HepG2 (cell line): ENCODE measurements around the gene LINC00632. TPM values are rescaled to one million over a fixed set of nuclear protein-coding genes. Genes with fewer than 3 reads are reported as not detected.

ENCODE experiments used
- ATAC-seq: fragments of 200-7000 bp; cut with Tn5 transposase; 3 replicates; pipeline ENCODE4 v1.9.1; 2020; ENCODE audit warnings: mild to moderate bottlenecking, moderate library complexity
- BruUV-seq: library from RNA; stranded (reverse); fragments of 400-500 nt; replicated peaks from 2 replicates; lab custom pipeline; 2021; lab: Mats Ljungman, UMichigan
- CTCF ChIA-PET: fragments of 300-600 bp; formaldehyde crosslinking; extraction: SDS; loops from one replicate; lab custom pipeline; 2021; ENCODE audit warnings: low total read pairs, inconsistent platforms, low intra/inter-chr PET ratio; lab: Yijun Ruan, JAX
- POLR2A ChIA-PET: fragments of 350-600 bp; sonication (Branson Sonifier 250); formaldehyde crosslinking; loops from one replicate; lab custom pipeline; 2020; ENCODE audit warnings: antibody characterized with exemption, inconsistent platforms; lab: Yijun Ruan, JAX
- DNase-seq: peaks from one replicate; pipeline ENCODE4 v3.0.0-alpha.2; 2015; ENCODE audit warnings: low spot score
- FAIRE-seq: peaks from 3 replicates; lab custom pipeline; 2011; peaks lifted over from hg19 to GRCh38; lab: Jason Lieb, UNC
- H2AFZ ChIP-seq: one replicate; pipeline ENCODE4 v1.6.1; 2011; ENCODE audit warnings: low read length, inconsistent platforms
- H3K27ac ChIP-seq: fragments of 300-600 bp; 3 replicates; pipeline ENCODE4 v1.8.0; 2011; ENCODE audit warnings: mixed run types, mild to moderate bottlenecking, mixed read lengths, low read length, inconsistent platforms; ENCODE audit not compliant: insufficient read depth; ENCODE audit errors: extremely low read length
- H3K27me3 ChIP-seq, 2 experiments: fragments of 200-600 bp in 1 of 2; 2 replicates in 1 of 2; 3 replicates in 1 of 2; pipeline versions ENCODE4 v1.6.0 to v1.8.0; 2011; ENCODE audit warnings: low read length in 2 of 2, mild to moderate bottlenecking in 2 of 2, moderate library complexity in 2 of 2, inconsistent platforms in 1 of 2; ENCODE audit not compliant: insufficient read depth in 2 of 2, control insufficient read depth in 1 of 2
- H3K36me3 ChIP-seq, 2 experiments: fragments of 200-600 bp in 1 of 2; replicated peaks in 1 of 2; 2 replicates in 1 of 2; 3 replicates in 1 of 2; pipeline versions ENCODE4 v1.5.1 to v1.8.0; 2011; ENCODE audit warnings: low read length in 2 of 2, inconsistent platforms in 1 of 2; ENCODE audit not compliant: insufficient read depth in 2 of 2, control insufficient read depth in 1 of 2
- H3K4me1 ChIP-seq: 2 replicates; pipeline ENCODE4 v1.5.1; 2012; ENCODE audit warnings: low read length, inconsistent platforms; ENCODE audit not compliant: insufficient read depth
- H3K4me2 ChIP-seq: 2 replicates; pipeline ENCODE4 v1.6.0; 2011; ENCODE audit warnings: low read depth, low read length, inconsistent platforms
- H3K4me3 ChIP-seq, 3 experiments: fragments of 200-600 bp in 1 of 3; sonication (generic), shearing (Covaris generic) in 1 of 3; replicated peaks in 1 of 3; 2 replicates each; pipeline ENCODE4 v1.5.1; 2011 to 2016; ENCODE audit warnings: low read length in 3 of 3, inconsistent platforms in 2 of 3, low read depth in 2 of 3, mild to moderate bottlenecking in 2 of 3, control low read depth in 1 of 3, mixed read lengths in 1 of 3; ENCODE audit not compliant: insufficient read depth in 1 of 3
- H3K79me2 ChIP-seq: one replicate; pipeline ENCODE4 v1.6.1; 2011; ENCODE audit warnings: low read length, inconsistent platforms; ENCODE audit not compliant: insufficient read depth
- H3K9ac ChIP-seq: 2 replicates; pipeline ENCODE4 v1.6.0; 2011; ENCODE audit warnings: mild to moderate bottlenecking, low read depth, low read length, inconsistent platforms; ENCODE audit not compliant: insufficient read depth
- H3K9me3 ChIP-seq: 2 replicates; pipeline ENCODE4 v1.5.1; 2012; ENCODE audit warnings: mild to moderate bottlenecking, low read length
- H4K20me1 ChIP-seq: 2 replicates; pipeline ENCODE4 v1.6.0; 2011; ENCODE audit warnings: inconsistent platforms, mild to moderate bottlenecking, low read length, moderate library complexity; ENCODE audit not compliant: insufficient read depth
- EEA1 ChIP-seq: sonication (generic); formaldehyde crosslinking; IDR thresholded peaks from 2 replicates; pipeline ENCODE4 v1.5.1; 2020; ENCODE audit warnings: mild to moderate bottlenecking, missing genetic modification reagents, borderline replicate concordance
- ETS1 ChIP-seq: sonication (generic); formaldehyde crosslinking; IDR thresholded peaks from 2 replicates; pipeline ENCODE4 v1.4.0; 2020; ENCODE audit warnings: missing genetic modification reagents
- ETV6 ChIP-seq: sonication (generic); formaldehyde crosslinking; conservative IDR thresholded peaks from 2 replicates; pipeline ENCODE4 v1.4.0; 2020; ENCODE audit warnings: missing genetic modification reagents
- FOXK1 ChIP-seq: sonication (generic); formaldehyde crosslinking; IDR thresholded peaks from 2 replicates; pipeline ENCODE4 v1.4.0; 2020; ENCODE audit warnings: low read depth, missing genetic modification reagents, borderline replicate concordance
- GTF3A ChIP-seq: sonication (generic); formaldehyde crosslinking; conservative IDR thresholded peaks from 2 replicates; pipeline ENCODE4 v1.4.0; 2020; ENCODE audit warnings: mild to moderate bottlenecking, missing genetic modification reagents
- KLF15 ChIP-seq: sonication (generic); formaldehyde crosslinking; IDR thresholded peaks from 2 replicates; pipeline ENCODE4 v1.8.1; 2023; ENCODE audit warnings: borderline replicate concordance, mild to moderate bottlenecking, inconsistent platforms, missing genetic modification reagents, mixed read lengths
- LCORL ChIP-seq, 2 experiments: fragments of 450-650 bp in 1 of 2; sonication (generic) in 1 of 2; formaldehyde crosslinking in 1 of 2; IDR thresholded peaks; 2 replicates each; pipeline versions ENCODE4 v1.5.0 to v1.6.1; 2017 to 2020; ENCODE audit warnings: antibody characterized with exemption in 1 of 2, missing genetic modification reagents in 1 of 2
- MYC ChIP-seq: sonication (generic); formaldehyde crosslinking; IDR thresholded peaks from 2 replicates; pipeline ENCODE4 v1.9.0; 2021; ENCODE audit warnings: missing genetic modification reagents, borderline replicate concordance
- PATZ1 ChIP-seq: sonication (generic); formaldehyde crosslinking; IDR thresholded peaks from 2 replicates; pipeline ENCODE4 v1.4.0; 2020; ENCODE audit warnings: missing genetic modification reagents
- PRMT3 ChIP-seq: sonication (generic); formaldehyde crosslinking; IDR thresholded peaks from 2 replicates; pipeline ENCODE4 v1.8.1; 2022; ENCODE audit warnings: low read depth, mild to moderate bottlenecking, moderate library complexity, missing genetic modification reagents, borderline replicate concordance
- SALL2 ChIP-seq: sonication (generic); formaldehyde crosslinking; IDR thresholded peaks from 2 replicates; pipeline ENCODE4 v1.8.1; 2023; ENCODE audit warnings: mild to moderate bottlenecking, missing genetic modification reagents, inconsistent platforms
- SETDB1 ChIP-seq: sonication (generic); formaldehyde crosslinking; IDR thresholded peaks from 2 replicates; pipeline ENCODE4 v1.5.1; 2020; ENCODE audit warnings: missing genetic modification reagents, mild to moderate bottlenecking, borderline replicate concordance
- STAT5B ChIP-seq: sonication (generic); formaldehyde crosslinking; IDR thresholded peaks from 2 replicates; pipeline ENCODE4 v1.4.0; 2020; ENCODE audit warnings: missing genetic modification reagents
- TBX2 ChIP-seq: sonication (generic); formaldehyde crosslinking; IDR thresholded peaks from 2 replicates; pipeline ENCODE4 v1.5.0; 2020; ENCODE audit warnings: missing genetic modification reagents, mild to moderate bottlenecking, borderline replicate concordance
- THAP11 ChIP-seq: IDR thresholded peaks from 2 replicates; pipeline ENCODE4 v1.6.1; 2016; ENCODE audit warnings: missing biosample characterization, missing genetic modification reagents
- TP53 ChIP-seq: sonication (generic); formaldehyde crosslinking; conservative IDR thresholded peaks from 2 replicates; pipeline ENCODE4 v1.4.0; 2020; ENCODE audit warnings: missing genetic modification reagents
- ZNF431 ChIP-seq: sonication (generic); formaldehyde crosslinking; IDR thresholded peaks from 2 replicates; pipeline ENCODE4 v1.9.0; 2022; ENCODE audit warnings: missing genetic modification reagents, low read depth, mild to moderate bottlenecking, borderline replicate concordance
- ZNF598 ChIP-seq: sonication (generic); formaldehyde crosslinking; IDR thresholded peaks from 2 replicates; pipeline ENCODE4 v1.5.1; 2020; ENCODE audit warnings: mild to moderate bottlenecking, missing genetic modification reagents, borderline replicate concordance
- ZNF639 ChIP-seq: conservative IDR thresholded peaks from 2 replicates; pipeline ENCODE4 v1.6.1; 2018; ENCODE audit warnings: missing genetic modification reagents
- ZNF83 ChIP-seq: sonication (generic); formaldehyde crosslinking; IDR thresholded peaks from 2 replicates; pipeline ENCODE4 v1.4.0; 2020; ENCODE audit warnings: missing genetic modification reagents, mild to moderate bottlenecking, borderline replicate concordance
- WGBS: methylation state at CpG from one replicate; pipeline ENCODE4 v1.1.6; 2017; ENCODE audit warnings: low lambda C conversion rate; 5-methylcytosine and 5-hydroxymethylcytosine counted together
- in situ Hi-C: cut with HindIII; loops from 2 replicates; pipeline ENCODE4 v1.10.0; 2017; ENCODE audit warnings: low pct_unique_long_range_greater_than_20kb; ENCODE audit not compliant: extremely low pct_ligation_motif_present
- intact Hi-C: fragments of 100-400 bp; cut with micrococcal nuclease; formaldehyde crosslinking; loops from one replicate; pipeline ENCODE4 v1.10.0; 2022; ENCODE audit not compliant: unreplicated experiment
- polyA plus RNA-seq, 8 experiments: library from polyadenylated mRNA; depleted of rRNA in 3 of 8; stranded (reverse) in 7 of 8; unstranded in 1 of 8; fragments of >200 nt; fragmentation: Illumina TruSeq in 4 of 8; extraction: Trizol in 4 of 8; gene quantifications; 2 replicates each; pipeline versions ENCODE4 v1.2.1 to v1.2.3, GENCODE V29; 2011 to 2016; ENCODE audit warnings: low read depth in 4 of 8, missing spikeins in 1 of 8, mixed read lengths in 1 of 8; ENCODE audit not compliant: insufficient read depth in 1 of 8
- total RNA-seq, 5 experiments: library from RNA; depleted of rRNA; stranded (reverse); fragments of >200 nt; fragmentation: Illumina TruSeq; extraction: Trizol; gene quantifications; 2 replicates each; pipeline ENCODE4 v1.2.3, GENCODE V29; 2016; ENCODE audit warnings: low read depth in 1 of 5

The LINC00632 gene
- total and polyA plus RNA-seq, 2 of the 13 experiments (the other 11 are each of a cell fraction or from before 2014, with no cell fraction given) = 0.13 TPM; not detected in 1

GRCh38 chrX:140836874-140837273, 127.3 kb downstream of the LINC00632 start:
- no peak for DNase-seq
- H3K9ac ChIP-seq = no peak overlapping the region
- H3K27ac ChIP-seq = no peak overlapping the region
- BruUV-seq = no TSS peak
- TF ChIP-seq TP53 (CRISPR knock-in tag) (no peak), ZNF639 (CRISPR knock-in tag) (no peak), PATZ1 (CRISPR knock-in tag) (no peak), ETV6 (CRISPR knock-in tag) (no peak), THAP11 (CRISPR knock-in tag) (no peak), LCORL (IDR thresholded peaks at IDR 0.05) (no peak), LCORL (CRISPR knock-in tag; IDR thresholded peaks at IDR 0.05) (no peak), ZNF598 (no peak), STAT5B (CRISPR knock-in tag) (no peak), EEA1 (CRISPR knock-in tag) (no peak), MYC (CRISPR knock-in tag) (no peak), SETDB1 (CRISPR knock-in tag) (no peak), PRMT3 (CRISPR knock-in tag) (no peak), ZNF83 (no peak), ETS1 (CRISPR knock-in tag) (no peak), ZNF431 (CRISPR knock-in tag) (no peak), TBX2 (CRISPR knock-in tag) (no peak), FOXK1 (no peak), GTF3A (CRISPR knock-in tag) (no peak), KLF15 (no peak), SALL2 (no peak)
- H3K9me3 ChIP-seq = no peaks in the 10 kb centered on the region
- no peak overlapping the region for H3K4me3 ChIP-seq
- H3K27me3 ChIP-seq = no peaks in the 10 kb centered on the region
- H3K79me2 ChIP-seq = no peaks in the 10 kb centered on the region
- H3K4me2 ChIP-seq = no peak overlapping the region
- H3K36me3 ChIP-seq = no peaks in the 10 kb centered on the region
- ChIA-PET CTCF (no interaction called here), POLR2A (no interaction called here)
- no peaks in the 10 kb centered on the region for H3K4me1 ChIP-seq
- H2AFZ ChIP-seq = no peak overlapping the region
- no peak for FAIRE-seq
- H4K20me1 ChIP-seq = no peaks in the 10 kb centered on the region
- intact Hi-C loops = no loop called here
- no CpG with 5 or more reads among the region's 2 CpGs for WGBS
- in situ Hi-C loops = no loop called here
- ATAC-seq = no peak
